ENCODE measurements around the gene TNP1.
A peak's percentile ranks its signal among the peaks of the same experiment; 100 is the strongest.

Gene TNP1

GRCh38 chr2:216859944-216860343 lies at the start of gene TNP1:
TNP1 (minus strand) TSS chr2:216860064; CDS start chr2:216860034, 30 bp downstream.
- no peak for DNase-seq (ENCODE audit: low read depth)

- DNase-seq (ENCODE audit: low read depth): no peak
Observed at GRCh38 chr2:216908300-216908699, 48.4 kb upstream of the TNP1 start.

- DNase-seq (ENCODE audit: low read depth): no peak
Observed at GRCh38 chr2:216905649-216906329, 45.9 kb upstream of the TNP1 start.

- no peak for DNase-seq (ENCODE audit: low read depth)
Observed at GRCh38 chr2:216904974-216905373, 45.1 kb upstream of the TNP1 start.

- DNase-seq (ENCODE audit: low read depth): no peak
Observed at GRCh38 chr2:216904554-216904953, 44.7 kb upstream of the TNP1 start.

- no peak for DNase-seq (ENCODE audit: low read depth)
Observed at GRCh38 chr2:216903470-216903869, 43.6 kb upstream of the TNP1 start.

- DNase-seq (ENCODE audit: low read depth): no peak
Observed at GRCh38 chr2:216901273-216901672, 41.4 kb upstream of the TNP1 start.

- DNase-seq (ENCODE audit: low read depth): no peak
Observed at GRCh38 chr2:216900406-216900805, 40.5 kb upstream of the TNP1 start.

GRCh38 chr2:216897561-216898203 lies 37.8 kb upstream of the TNP1 start:
- peak; percentile 16 for DNase-seq (ENCODE audit: low read depth)

GRCh38 chr2:216890138-216890537 lies 30.3 kb upstream of the TNP1 start:
- DNase-seq (ENCODE audit: low read depth): no peak

GRCh38 chr2:216888887-216889622 lies 29.2 kb upstream of the TNP1 start:
- no peak for DNase-seq (ENCODE audit: low read depth)

GRCh38 chr2:216888081-216888480 lies 28.2 kb upstream of the TNP1 start:
- no peak for DNase-seq (ENCODE audit: low read depth)

- no peak for DNase-seq (ENCODE audit: low read depth)
Observed at GRCh38 chr2:216887138-216887537, 27.3 kb upstream of the TNP1 start.

GRCh38 chr2:216885117-216885553 lies 25.3 kb upstream of the TNP1 start:
- no peak for DNase-seq (ENCODE audit: low read depth)

- no peak for DNase-seq (ENCODE audit: low read depth)
Observed at GRCh38 chr2:216884347-216884746, 24.5 kb upstream of the TNP1 start.

- DNase-seq (ENCODE audit: low read depth): no peak
Observed at GRCh38 chr2:216882876-216883275, 23.0 kb upstream of the TNP1 start.

- no peak for DNase-seq (ENCODE audit: low read depth)
Observed at GRCh38 chr2:216881411-216881810, 21.5 kb upstream of the TNP1 start.

- peak; percentile 81 for DNase-seq (ENCODE audit: low read depth)
Observed at GRCh38 chr2:216880509-216881184, 20.8 kb upstream of the TNP1 start.

GRCh38 chr2:216879727-216880508 lies 20.1 kb upstream of the TNP1 start:
- DNase-seq (ENCODE audit: low read depth): no peak

GRCh38 chr2:216878072-216878471 lies 18.2 kb upstream of the TNP1 start:
- DNase-seq (ENCODE audit: low read depth): no peak

- no peak for DNase-seq (ENCODE audit: low read depth)
Observed at GRCh38 chr2:216877085-216877484, 17.2 kb upstream of the TNP1 start.

GRCh38 chr2:216875862-216876261 lies 16.0 kb upstream of the TNP1 start:
- DNase-seq (ENCODE audit: low read depth): no peak
